ENCODE measurements around the gene C14orf132.

- TF ChIP-seq CTCF (IDR thresholded peaks at IDR 0.05) (no peak), POLR2A (IDR thresholded peaks at IDR 0.05) (no peak), EP300 (IDR thresholded peaks at IDR 0.05) (no peak)
Measured at GRCh38 chr14:96129128-96129736, 90.1 kb downstream of the C14orf132 start.
